Right lobe of liver (tissue), 6 donors: ENCODE data around the gene LHX5. TPM values are rescaled to one million over a fixed set of nuclear protein-coding genes. Genes with fewer than 3 reads are reported as not detected.

Experiments
- ATAC-seq, 4 donors: fragments of 200-7000 bp; cut with Tn5 transposase; one replicate each; pipeline ENCODE4 v1.9.1; 2020; ENCODE audit warnings: mild to moderate bottlenecking in 4 of 4, moderate library complexity in 4 of 4
- DNase-seq, 3 donors: peaks; one replicate each; pipeline ENCODE4 v3.0.0-alpha.2; 2020
- H3K27ac ChIP-seq, 3 donors: fragments of 200-600 bp; one replicate each; pipeline ENCODE4 v1.8.0; 2022
- H3K27me3 ChIP-seq, 2 donors: fragments of 200-600 bp; one replicate each; pipeline ENCODE4 v1.8.0; 2022
- H3K36me3 ChIP-seq, 4 donors: fragments of 200-600 bp; sonication (generic) in 1 of 4; one replicate each; pipeline versions ENCODE4 v1.5.1 to v1.8.0; 2017 to 2022; ENCODE audit warnings: control low read depth in 1 of 4
- H3K4me1 ChIP-seq, 4 donors: fragments of 200-600 bp; sonication (generic) in 1 of 4; one replicate each; pipeline versions ENCODE4 v1.5.1 to v1.8.0; 2017 to 2022; ENCODE audit warnings: control low read depth in 1 of 4
- H3K4me3 ChIP-seq, 3 donors: fragments of 200-600 bp; one replicate each; pipeline ENCODE4 v1.8.0; 2022
- H3K9me3 ChIP-seq, 4 donors: fragments of 200-600 bp; sonication (generic) in 1 of 4; one replicate each; pipeline versions ENCODE4 v1.5.1 to v1.8.0; 2017 to 2022; ENCODE audit warnings: control low read depth in 1 of 4
- CTCF ChIP-seq, 4 donors: fragments of 200-600 bp in 3 of 4; fragments of 450-650 bp in 1 of 4; IDR thresholded peaks; one replicate each; pipeline versions ENCODE4 v1.5.1 to v1.8.0; 2016 to 2022; ENCODE audit warnings: antibody characterized with exemption in 4 of 4, mild to moderate bottlenecking in 2 of 4
- POLR2A ChIP-seq: fragments of 450-650 bp; IDR thresholded peaks from one replicate; pipeline ENCODE4 v1.6.1; 2017; ENCODE audit warnings: antibody characterized with exemption, mild to moderate bottlenecking
- WGBS: methylation state at CpG from one replicate; pipeline ENCODE4 v1.1.6; 2018; ENCODE audit warnings: low coverage, low lambda C conversion rate; ENCODE audit not compliant: insufficient coverage; ENCODE audit errors: missing lambda C conversion rate; 5-methylcytosine and 5-hydroxymethylcytosine counted together
- intact Hi-C, 2 donors: fragments of 100-400 bp; cut with DNase I; formaldehyde crosslinking; loops; one replicate each; pipeline versions ENCODE4 v1.11.2 to v1.14.1; 2022
- total RNA-seq, 6 experiments: library from RNA; depleted of rRNA in 2 of 6; stranded (reverse); fragments of >200 nt in 2 of 6; fragmentation: NEBNext Ultra II Directional in 3 of 6; extraction: Animal tissue kit (Norgen Biotek cat#: 25700) in 3 of 6; gene quantifications; one replicate each; pipeline versions ENCODE4 v1.1.0 to v1.2.4, GENCODE V29; 2016 to 2023
- donor health status: DM: no; HTN: yes; CAD: no.
- donor health status: DM: no; HTN: no; CAD: no.
- donor health status: DM: no; HTN: no; CAD: no.
- donor health status: DM: no; HTN: yes; CAD: no.
- donor health status: DM: no; HTN: yes; CAD: no.

The LHX5 gene
- total RNA-seq, 6 experiments from 2014 or later: not detected

- ATAC-seq (no peak), DNase-seq (no peak)
- H3K4me3 ChIP-seq: no peak overlapping the region
- no peaks in the 10 kb centered on the region for H3K36me3 ChIP-seq
- H3K4me1 ChIP-seq: peaks cover 0 to 35% (median 17%) of the 10 kb centered on the region in 4 donors
- intact Hi-C loops: no loop called here
- no peaks in the 10 kb centered on the region for H3K27me3 ChIP-seq
- H3K27ac ChIP-seq: peak overlapping the region; percentile 63 to 99 (median 95)
- 75% methylated on average over 7 of the region's 9 CpGs for WGBS
- no peaks in the 10 kb centered on the region for H3K9me3 ChIP-seq
- no peak for TF ChIP-seq CTCF (IDR thresholded peaks at IDR 0.05)
- no peak for TF ChIP-seq POLR2A
These were observed 57.1 kb downstream of the LHX5 start for GRCh38 chr12:113414519-113415038.

- Histone ChIP-seq H3K4me3 (no peak overlapping the region), H3K36me3 (no peaks in the 10 kb centered on the region), H3K27me3 (no peaks in the 10 kb centered on the region), H3K4me1 (peaks cover 0 to 27% (median 13%) of the 10 kb centered on the region in 4 donors), H3K27ac (peak overlapping the region; percentile 63 to 99 (median 95)), H3K9me3 (no peaks in the 10 kb centered on the region)
- TF ChIP-seq CTCF (IDR thresholded peaks at IDR 0.05) (no peak), POLR2A (peak; percentile 64)
- WGBS: 45% methylated on average over 11 of the region's 11 CpGs
- DNase-seq (peak; percentile 82 to 95 (median 92)), ATAC-seq (peak; percentile 57 to 76 (median 72))
- intact Hi-C loops: no loop called here
These were observed 58.2 kb downstream of the LHX5 start for GRCh38 chr12:113413488-113413939.

Other genes starting within 250 kb of the LHX5 start
- 10 to 100 TPM; 12.6 to 32.7 (median 21.5) TPM for gene SLC8B1, start 136.8 kb downstream of the LHX5 start, total RNA-seq
- 10 to 100 TPM; 18.4 to 34.1 (median 28.8) TPM for gene PLBD2, start 113.3 kb downstream of the LHX5 start, total RNA-seq
- gene SDS, start 68.0 kb downstream of the LHX5 start, total RNA-seq: 100 to 1,000 TPM; 208 to 722 (median 309) TPM
- gene SDSL, start 49.5 kb downstream of the LHX5 start, total RNA-seq: 10 to 100 TPM; 25.5 to 85.7 (median 32.3) TPM